ENCODE measurements around the gene RGS6.

- TF ChIP-seq CTCF (conservative IDR thresholded peaks at IDR 0.05; ENCODE audit: low read length) (no peak), EZH2phosphoT487 (IDR thresholded peaks at IDR 0.05; ENCODE audit: borderline replicate concordance, low read depth, low read length) (no peak)
Observed at GRCh38 chr14:72532686-72533454, 600.6 kb downstream of the RGS6 start.

Data from OCI-LY7 (cell line).